ENCODE data around the gene SPIN2A. TPM values are rescaled to one million over a fixed set of nuclear protein-coding genes. Genes with fewer than 3 reads are reported as not detected.
"Not testable (repeated sequence)": the region's sequence is repeated elsewhere in the genome, so short reads cannot be mapped to it uniquely, and the experiment has no call there.

SPIN2A gene
- total and polyA plus RNA-seq, 2 of the 13 experiments (the other 11 are each of a cell fraction or from before 2014, with no cell fraction given): 0.44 to 0.60 TPM

DNA sequence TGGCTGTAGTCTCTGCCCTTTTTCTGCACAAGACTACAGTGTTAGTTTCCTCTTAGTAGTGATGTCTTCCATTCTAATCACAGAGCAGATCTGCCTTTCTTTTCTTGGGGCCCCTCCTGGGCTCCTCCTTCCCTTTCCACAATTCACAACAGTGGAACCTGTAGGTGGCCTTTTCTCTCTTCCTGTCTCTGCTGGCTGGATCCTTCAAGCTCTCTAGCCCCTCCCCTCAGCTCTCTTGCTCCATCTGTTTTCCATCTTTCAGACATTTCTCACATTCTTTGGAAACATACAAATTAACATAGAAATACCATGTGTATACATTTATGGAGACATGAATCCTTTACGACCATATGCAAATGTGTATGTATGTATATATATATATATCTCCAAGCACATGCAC, 304 bp upstream of the SPIN2A start:
- no peak overlapping the region for H3K9ac ChIP-seq (ENCODE audit: insufficient read depth, low read depth, low read length)
- ATAC-seq (no peak), FAIRE-seq (no peak), DNase-seq (ENCODE audit: low spot score) (no peak)
- no peaks in the 10 kb centered on the region for H3K4me1 ChIP-seq (ENCODE audit: insufficient read depth, low read length)
- H3K4me2 ChIP-seq (ENCODE audit: low read depth, low read length): no peak overlapping the region
- intact Hi-C loops (cut with micrococcal nuclease; ENCODE audit: unreplicated experiment) (no loop called here), in situ Hi-C loops (cut with HindIII; ENCODE audit: extremely low pct_ligation_motif_present, low pct_unique_long_range_greater_than_20kb) (no loop called here)
- no TSS peak for BruUV-seq (replicated peaks)
- H4K20me1 ChIP-seq (ENCODE audit: insufficient read depth, low read length): no peaks in the 10 kb centered on the region
- TF ChIP-seq ZNF501 (CRISPR knock-in tag; IDR thresholded peaks at IDR 0.05): no peak
- TF ChIP-seq, protein P1, sequence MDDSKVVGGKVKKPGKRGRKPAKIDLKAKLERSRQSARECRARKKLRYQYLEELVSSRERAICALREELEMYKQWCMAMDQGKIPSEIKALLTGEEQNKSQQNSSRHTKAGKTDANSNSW (CRISPR knock-in tag; IDR thresholded peaks at IDR 0.05; ENCODE audit: borderline replicate concordance): no peak
- no peak for TF ChIP-seq ZNF775 (CRISPR knock-in tag; IDR thresholded peaks at IDR 0.05; ENCODE audit: borderline replicate concordance)
- TF ChIP-seq FLYWCH1 (CRISPR knock-in tag; IDR thresholded peaks at IDR 0.05): no peak
- TF ChIP-seq NFE2L1 (CRISPR knock-in tag; IDR thresholded peaks at IDR 0.05; ENCODE audit: borderline replicate concordance): no peak
- TF ChIP-seq, protein P2, sequence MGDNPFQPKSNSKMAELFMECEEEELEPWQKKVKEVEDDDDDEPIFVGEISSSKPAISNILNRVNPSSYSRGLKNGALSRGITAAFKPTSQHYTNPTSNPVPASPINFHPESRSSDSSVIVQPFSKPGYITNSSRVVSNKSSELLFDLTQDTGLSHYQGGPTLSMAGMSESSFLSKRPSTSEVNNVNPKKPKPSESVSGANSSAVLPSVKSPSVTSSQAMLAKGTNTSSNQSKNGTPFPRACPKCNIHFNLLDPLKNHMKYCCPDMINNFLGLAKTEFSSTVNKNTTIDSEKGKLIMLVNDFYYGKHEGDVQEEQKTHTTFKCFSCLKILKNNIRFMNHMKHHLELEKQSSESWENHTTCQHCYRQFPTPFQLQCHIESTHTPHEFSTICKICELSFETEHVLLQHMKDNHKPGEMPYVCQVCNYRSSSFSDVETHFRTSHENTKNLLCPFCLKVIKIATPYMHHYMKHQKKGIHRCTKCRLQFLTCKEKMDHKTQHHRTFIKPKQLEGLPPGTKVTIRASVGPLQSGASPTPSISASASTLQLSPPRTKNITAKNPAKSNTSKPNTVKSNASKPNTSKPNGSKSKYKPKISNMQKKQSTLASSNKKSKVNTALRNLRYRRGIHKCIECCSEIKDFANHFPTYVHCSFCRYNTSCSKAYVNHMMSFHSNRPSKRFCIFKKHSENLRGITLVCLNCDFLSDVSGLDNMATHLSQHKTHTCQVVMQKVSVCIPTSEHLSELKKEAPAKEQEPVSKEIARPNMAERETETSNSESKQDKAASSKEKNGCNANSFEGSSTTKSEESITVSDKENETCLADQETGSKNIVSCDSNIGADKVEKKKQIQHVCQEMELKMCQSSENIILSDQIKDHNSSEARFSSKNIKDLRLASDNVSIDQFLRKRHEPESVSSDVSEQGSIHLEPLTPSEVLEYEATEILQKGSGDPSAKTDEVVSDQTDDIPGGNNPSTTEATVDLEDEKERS (CRISPR knock-in tag; IDR thresholded peaks at IDR 0.05): no peak
- TF ChIP-seq, protein P3, sequence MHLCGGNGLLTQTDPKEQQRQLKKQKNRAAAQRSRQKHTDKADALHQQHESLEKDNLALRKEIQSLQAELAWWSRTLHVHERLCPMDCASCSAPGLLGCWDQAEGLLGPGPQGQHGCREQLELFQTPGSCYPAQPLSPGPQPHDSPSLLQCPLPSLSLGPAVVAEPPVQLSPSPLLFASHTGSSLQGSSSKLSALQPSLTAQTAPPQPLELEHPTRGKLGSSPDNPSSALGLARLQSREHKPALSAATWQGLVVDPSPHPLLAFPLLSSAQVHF (CRISPR knock-in tag; IDR thresholded peaks at IDR 0.05): no peak
- no peak for TF ChIP-seq TBL1XR1 (IDR thresholded peaks at IDR 0.05; ENCODE audit: borderline replicate concordance, low read length, partially characterized antibody)
- no peak for TF ChIP-seq ZMAT3 (CRISPR knock-in tag; conservative IDR thresholded peaks at IDR 0.05)
- no peak for TF ChIP-seq MTF2 (CRISPR knock-in tag; IDR thresholded peaks at IDR 0.05; ENCODE audit: borderline replicate concordance)
- no peaks in the 10 kb centered on the region for H3K79me2 ChIP-seq (ENCODE audit: insufficient read depth, low read length)
- POLR2A ChIA-PET: no interaction called here
- no peaks in the 10 kb centered on the region for H3K9me3 ChIP-seq (ENCODE audit: low read length)
- 73% methylated on average over 1 of the region's 1 CpG for WGBS (ENCODE audit: low lambda C conversion rate)
- H2AFZ ChIP-seq (ENCODE audit: low read length): no peak overlapping the region
- H3K27ac ChIP-seq (ENCODE audit: extremely low read length, insufficient read depth, low read length): no peak overlapping the region
- H3K27me3 ChIP-seq (ENCODE audit: control insufficient read depth in 1 of 2, insufficient read depth in 2 of 2, low read length in 2 of 2): no peaks in the 10 kb centered on the region
- CTCF ChIA-PET (ENCODE audit: low intra/inter-chr PET ratio, low total read pairs): no interaction called here
- no peaks in the 10 kb centered on the region for H3K36me3 ChIP-seq (replicated peaks in 1 of 2; ENCODE audit: control insufficient read depth in 1 of 2, insufficient read depth in 2 of 2, low read length in 2 of 2)
- no peak overlapping the region for H3K4me3 ChIP-seq (replicated peaks in 1 of 3; ENCODE audit: insufficient read depth in 1 of 3, low read depth in 2 of 3, low read length in 3 of 3)

GRCh38 chrX:57136589-57136988, 608 bp downstream of the SPIN2A start:
- FAIRE-seq; H3K4me2 ChIP-seq (ENCODE audit: low read depth, low read length); H3K27me3 ChIP-seq (ENCODE audit: control insufficient read depth in 1 of 2, insufficient read depth in 2 of 2, low read length in 2 of 2); H3K4me3 ChIP-seq (replicated peaks in 1 of 3; ENCODE audit: insufficient read depth in 1 of 3, low read depth in 2 of 3, low read length in 3 of 3); H3K9me3 ChIP-seq (ENCODE audit: low read length); H2AFZ ChIP-seq (ENCODE audit: low read length); in situ Hi-C loops (cut with HindIII; ENCODE audit: extremely low pct_ligation_motif_present, low pct_unique_long_range_greater_than_20kb); intact Hi-C loops (cut with micrococcal nuclease; ENCODE audit: unreplicated experiment); H3K9ac ChIP-seq (ENCODE audit: insufficient read depth, low read depth, low read length); POLR2A ChIA-PET; H3K36me3 ChIP-seq (replicated peaks in 1 of 2; ENCODE audit: control insufficient read depth in 1 of 2, insufficient read depth in 2 of 2, low read length in 2 of 2); H4K20me1 ChIP-seq (ENCODE audit: insufficient read depth, low read length); H3K79me2 ChIP-seq (ENCODE audit: insufficient read depth, low read length); H3K4me1 ChIP-seq (ENCODE audit: insufficient read depth, low read length); H3K27ac ChIP-seq (ENCODE audit: extremely low read length, insufficient read depth, low read length); ATAC-seq; CTCF ChIA-PET (ENCODE audit: low intra/inter-chr PET ratio, low total read pairs); BruUV-seq (replicated peaks); DNase-seq (ENCODE audit: low spot score): not testable (repeated sequence)
- 90% methylated on average over 1 of the region's 3 CpGs for WGBS (ENCODE audit: low lambda C conversion rate)
